GM21367 (cell line): Measurements from ENCODE around the gene HEATR3.
"Not testable (repeated sequence)": the region's sequence is repeated elsewhere in the genome, so short reads cannot be mapped to it uniquely, and the experiment has no call there.

Source experiments
- ATAC-seq: cut with Tn5 transposase; IDR thresholded peaks from one replicate; pipeline ENCODE4 v1.9.1; 2021; ENCODE audit not compliant: unreplicated experiment

The HEATR3 gene

DNA sequence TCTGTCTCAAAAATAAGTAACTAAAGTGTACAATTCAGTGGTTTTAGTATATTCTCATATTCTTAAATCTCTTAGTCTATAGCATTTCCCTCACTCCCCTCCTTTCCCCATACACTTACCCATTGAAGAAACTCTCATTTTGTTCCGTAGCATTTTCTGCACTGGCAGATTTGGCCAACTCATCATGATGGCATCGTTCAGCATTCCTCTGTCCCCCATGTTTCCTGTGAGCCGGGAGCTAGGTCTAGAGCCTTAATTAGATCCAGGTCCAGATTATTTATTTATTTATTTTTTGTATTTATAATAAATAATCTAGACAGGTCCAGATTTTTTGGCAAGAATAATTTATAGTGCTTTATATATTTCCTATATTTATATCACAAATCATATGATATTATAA lies 31.0 kb downstream of the HEATR3 start:
- no peak for ATAC-seq

DNA sequence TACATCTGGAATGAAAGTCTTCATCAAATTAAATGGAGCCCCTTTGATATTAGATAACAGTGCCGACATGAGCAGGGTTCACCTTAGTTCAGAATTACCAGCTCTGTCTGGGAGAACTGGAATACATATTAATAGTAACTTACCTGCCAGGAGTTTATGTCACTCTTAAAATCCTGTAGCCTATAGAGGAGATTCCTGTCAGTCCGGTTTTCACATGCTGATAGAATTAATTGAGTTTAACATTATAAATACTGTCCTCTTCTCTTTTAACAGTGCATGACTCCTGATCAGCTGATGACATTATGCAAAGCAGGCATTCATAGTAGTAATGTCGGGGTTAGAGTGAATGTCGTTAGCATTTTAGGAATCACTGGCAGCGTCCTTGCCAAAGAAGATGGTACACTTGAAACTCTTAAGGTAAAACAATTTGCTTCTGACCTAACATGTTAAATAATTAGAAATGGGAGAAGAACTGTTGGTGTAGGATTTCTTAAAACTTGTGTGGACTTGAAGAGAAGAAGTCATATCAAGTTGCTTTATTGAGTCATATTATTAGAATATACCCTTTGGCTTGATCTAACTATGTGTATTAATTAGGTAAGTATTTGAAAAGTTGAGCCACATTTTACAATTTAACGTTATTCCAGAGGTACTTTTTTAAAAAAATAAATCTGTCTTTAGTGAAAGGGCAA lies 34.3 kb downstream of the HEATR3 start:
- ATAC-seq = no peak

DNA sequence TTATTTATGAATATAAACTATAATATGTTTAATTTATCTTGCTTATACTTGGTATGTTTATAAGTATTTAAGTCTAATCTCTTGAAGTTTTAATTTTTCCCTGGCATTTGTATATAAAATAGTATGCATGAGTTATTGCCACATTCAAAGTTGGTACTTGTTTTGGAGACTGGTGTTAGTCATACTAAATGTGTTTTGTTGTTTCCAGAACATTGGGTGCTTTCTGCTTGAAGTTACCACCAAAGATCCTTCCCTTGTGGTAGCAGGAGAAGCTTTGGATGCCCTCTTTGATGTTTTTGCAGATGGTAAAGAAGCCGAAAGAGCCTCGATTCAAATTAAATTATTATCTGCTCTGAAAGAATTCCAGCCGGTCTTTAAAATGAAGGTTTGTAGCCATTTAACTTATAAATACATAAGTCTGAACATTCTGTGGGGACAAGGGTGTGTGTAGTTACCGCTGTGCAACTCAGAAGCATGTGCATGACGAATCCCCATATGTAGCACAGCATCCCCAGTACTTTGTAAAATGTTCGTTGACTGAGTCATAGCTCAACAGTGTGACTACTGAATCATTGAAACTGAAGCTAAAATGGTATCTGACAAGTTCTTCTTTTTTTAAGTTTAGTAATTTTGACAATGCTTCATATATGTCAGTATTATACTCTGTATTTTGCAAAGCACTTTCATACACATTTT lies 36.4 kb downstream of the HEATR3 start:
- ATAC-seq = no peak

DNA sequence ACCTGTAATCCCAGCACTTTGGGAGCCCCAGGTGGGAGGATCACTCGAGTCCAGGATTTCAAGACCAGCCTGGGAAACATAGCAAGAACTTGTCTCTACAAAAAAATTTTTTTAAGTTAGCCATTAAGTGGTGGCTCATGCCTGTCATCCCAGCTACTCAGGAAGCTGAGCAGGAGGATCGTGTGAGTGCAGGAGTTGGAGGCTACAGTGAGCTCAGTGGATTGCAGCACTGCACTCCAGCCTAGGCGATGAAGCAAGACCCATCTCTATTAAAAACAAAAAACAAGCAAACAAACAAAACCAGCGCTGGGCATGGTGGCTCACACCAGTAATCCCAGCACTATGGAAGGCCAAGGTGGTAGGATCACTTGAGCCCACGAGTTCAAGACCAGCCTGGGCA lies 38.0 kb downstream of the HEATR3 start:
- ATAC-seq = no peak

DNA sequence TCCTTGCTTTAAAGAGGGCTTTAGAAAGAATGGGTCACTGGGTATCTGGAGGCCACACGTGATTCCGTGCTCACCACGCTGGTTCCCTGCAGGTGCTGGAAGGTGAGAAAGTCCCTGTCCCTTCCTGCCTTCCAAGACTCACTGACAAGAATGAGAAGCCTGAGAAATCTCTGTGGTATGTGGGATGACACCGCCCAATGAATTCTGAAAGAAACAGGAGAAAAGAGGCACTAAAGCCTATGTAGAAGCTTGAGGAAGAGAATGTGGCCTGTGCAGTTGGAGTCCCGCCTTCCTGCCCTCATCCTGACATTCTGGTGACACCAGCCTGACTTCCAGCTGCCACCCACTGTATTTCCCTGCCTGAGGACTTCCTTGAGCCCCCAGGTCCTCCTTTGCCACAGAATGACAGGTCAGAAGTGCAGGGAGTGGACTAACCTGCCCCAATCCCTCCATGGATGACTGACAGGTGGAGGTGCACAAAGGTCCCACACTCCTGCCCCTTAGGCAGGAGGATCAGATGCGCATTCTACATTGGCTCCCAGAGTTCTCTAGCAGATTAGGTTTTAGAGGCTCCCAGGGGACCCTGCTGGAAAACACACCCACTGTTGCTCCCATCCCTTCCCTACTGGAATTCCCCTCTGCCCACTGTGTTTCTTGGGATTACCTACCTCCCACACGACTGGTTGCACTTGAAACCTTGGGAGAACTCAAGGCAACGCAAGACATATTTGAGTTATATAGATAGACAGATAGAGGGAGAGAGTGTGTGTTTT lies 48.8 kb downstream of the HEATR3 start:
- ATAC-seq = no peak

DNA sequence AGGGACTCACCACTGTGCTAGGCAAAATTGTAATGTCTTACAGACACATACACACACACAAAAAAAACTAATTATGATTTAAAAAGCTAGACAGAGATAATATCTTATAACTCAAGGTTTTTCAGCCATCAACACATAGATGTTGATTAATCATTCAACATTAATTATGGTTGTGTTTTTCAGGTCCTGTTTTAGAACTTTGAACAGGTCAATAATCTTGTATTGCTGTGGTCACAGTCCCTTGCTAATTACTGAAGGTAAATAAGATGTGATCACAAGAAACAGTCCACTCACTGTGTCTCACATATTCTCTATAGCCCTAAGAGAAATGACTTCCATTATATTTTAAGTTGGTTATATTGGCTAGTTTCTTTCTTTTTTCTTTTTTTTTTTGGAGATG lies 54.9 kb downstream of the HEATR3 start:
- ATAC-seq = no peak

DNA sequence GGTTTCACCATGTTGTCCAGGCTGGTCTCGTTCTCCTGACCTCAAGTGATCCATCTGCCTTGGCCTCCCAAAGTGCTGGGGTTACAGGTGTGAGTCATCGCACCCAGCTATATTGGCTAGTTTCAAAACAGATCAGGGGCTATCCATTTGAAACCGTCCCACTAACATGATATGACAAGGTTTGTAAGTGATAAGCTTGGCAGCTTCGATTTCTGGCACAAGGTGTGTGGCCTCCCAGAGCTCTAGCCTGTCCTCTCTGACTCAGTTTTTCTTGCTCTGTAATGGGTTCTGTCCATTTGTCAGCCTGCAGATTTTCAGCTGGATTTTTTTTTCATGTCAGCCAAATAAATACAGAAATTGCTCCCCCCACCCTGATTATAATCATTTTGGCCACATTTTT lies 55.5 kb downstream of the HEATR3 start:
- no peak for ATAC-seq

DNA sequence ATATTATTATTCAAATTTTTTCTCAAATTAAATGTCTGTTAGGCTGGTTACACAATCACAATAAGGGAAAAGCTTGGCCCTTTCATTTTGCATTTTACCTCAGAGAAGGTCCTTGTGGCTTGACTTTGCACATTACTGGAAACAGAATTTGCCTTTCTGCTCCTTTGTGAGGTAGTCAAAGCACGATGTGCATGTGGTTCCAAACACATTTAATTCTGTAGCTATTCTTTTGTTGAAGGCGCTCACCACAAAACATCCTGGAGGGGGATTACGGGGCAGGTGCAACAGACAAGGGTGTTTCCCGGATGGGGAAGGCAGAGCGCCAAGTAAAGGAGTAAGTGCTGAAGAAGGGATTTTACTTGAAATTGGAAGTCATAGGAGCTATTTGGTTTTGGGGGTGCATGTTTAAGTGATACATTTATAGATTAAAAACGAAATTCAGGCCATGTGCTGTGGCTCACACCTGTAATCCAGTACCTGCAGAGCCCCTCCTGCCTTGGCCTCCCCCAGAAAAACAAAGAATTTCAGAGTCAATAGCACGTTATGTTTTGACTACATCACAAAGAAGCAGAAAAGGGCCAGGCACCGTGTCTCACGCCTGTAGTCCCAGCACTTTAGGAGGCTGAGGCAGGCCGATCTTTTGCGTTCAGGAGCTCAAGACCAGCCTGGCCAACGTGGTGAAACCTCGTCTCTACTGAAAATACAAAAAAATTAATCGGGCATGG lies 56.1 kb downstream of the HEATR3 start:
- peak; percentile 43 for ATAC-seq

DNA sequence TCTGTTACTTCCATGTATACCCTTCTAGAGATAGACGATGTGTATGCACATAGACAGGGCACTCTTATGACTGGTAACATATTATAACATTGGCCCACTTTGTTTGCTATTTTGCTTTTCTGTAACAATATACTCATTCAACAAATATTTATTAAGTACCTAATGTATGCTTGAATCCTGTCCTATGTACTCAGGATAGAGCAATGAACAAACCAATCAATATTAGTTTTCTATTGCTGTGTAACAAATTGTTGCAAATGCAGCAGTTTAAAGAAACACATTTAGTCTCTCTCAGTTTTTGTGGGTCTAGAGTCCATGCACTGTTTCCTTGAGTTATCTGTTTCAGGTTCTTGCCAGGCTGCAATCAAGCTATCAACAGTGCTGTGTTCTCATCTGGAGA lies 57.6 kb downstream of the HEATR3 start:
- no peak for ATAC-seq

DNA sequence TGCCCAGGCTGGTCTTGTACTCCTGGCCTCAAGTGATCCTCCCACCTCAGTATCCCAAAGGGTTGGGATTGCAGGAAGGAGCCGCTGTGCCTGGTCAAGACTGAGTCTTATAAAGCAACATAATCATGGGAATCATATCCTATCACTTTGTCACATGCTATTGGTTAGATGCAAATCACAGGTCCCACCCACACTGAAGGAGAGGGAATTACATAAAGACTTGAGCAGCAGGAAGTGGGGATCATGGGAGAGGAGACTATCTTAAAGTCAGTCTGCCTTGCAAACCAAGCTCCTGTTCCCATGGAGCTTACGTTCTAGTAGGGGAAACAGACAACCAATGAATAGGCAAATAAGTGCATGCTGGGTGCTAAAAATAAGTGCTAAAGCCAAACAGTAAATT lies 59.0 kb downstream of the HEATR3 start:
- ATAC-seq = no peak

DNA sequence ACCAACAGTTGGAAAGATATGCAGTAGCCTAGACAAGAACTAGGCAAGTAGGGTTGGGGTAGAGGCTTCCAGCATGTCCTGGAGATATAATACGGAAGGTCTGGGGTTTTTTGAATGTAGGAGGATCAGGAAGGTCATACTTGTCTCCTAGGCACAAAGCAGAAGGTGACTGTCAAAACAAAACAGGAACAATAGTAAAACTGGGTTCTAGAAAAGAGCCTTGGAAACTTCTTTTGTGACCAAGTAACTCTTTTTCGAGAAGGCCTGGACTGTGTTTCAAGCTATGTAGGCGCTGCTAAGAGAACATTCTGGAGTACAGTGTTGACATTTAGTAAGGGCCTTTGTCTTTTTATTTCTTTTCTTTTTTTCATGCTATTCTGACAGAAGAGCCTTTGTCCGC lies 60.4 kb downstream of the HEATR3 start:
- ATAC-seq = no peak

DNA sequence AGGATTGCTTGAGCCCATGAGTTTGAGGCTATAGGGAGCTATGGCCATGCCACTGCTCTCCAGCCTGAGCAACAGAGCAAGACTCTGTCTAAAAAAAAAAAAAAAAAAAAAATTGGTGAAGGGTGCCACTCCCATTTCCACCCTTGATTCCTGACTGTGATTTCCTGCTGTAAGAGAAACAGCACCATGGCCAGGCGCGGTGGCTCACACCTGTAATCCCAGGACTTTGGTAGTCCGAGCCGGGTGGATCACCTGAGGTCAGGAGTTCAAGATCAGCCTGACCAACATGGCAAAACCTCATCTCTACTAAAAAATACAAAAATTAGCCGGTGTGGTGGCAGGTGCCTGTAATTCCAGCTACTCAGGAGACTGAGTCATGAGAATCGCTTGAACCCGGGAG lies 66.8 kb downstream of the HEATR3 start:
- ATAC-seq = not testable (repeated sequence)

DNA sequence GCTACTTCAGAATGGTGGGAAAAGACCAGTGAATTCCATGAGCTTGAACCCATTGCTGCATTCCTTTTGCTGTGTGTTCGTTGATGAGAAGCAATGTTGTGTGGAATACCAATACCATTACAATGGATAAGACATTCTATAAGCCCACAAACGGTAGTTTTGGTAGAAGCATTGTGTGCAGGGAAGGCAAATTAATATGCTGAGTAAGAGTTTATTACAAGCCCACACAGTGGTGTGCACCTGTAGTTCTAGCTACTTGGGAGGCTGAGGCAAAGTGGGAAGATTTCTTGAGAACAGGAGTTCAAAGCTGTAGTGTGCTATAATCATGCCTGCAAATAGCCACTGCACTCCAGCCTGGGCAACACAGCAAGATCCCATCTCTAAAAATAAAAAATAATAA lies 67.4 kb downstream of the HEATR3 start:
- ATAC-seq = no peak

DNA sequence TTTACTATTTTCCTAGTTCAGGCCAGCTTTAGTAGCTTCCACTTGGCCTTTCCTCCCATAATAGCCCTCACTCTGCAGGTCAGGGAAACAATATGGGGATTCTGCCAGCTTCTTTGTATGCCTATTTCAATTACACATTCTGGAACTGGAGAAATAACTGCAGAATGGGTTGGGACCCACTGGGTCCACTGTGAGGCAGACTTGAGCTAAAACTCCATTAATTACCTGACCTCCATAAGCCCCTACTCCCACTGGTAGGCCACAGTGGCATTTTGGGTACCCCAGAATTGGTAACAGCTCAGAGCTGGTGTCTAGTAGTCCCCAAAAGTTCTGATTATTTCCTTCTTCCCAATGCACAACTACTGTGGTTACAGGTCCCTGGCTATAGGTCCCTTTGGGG lies 70.6 kb downstream of the HEATR3 start:
- ATAC-seq = no peak

DNA sequence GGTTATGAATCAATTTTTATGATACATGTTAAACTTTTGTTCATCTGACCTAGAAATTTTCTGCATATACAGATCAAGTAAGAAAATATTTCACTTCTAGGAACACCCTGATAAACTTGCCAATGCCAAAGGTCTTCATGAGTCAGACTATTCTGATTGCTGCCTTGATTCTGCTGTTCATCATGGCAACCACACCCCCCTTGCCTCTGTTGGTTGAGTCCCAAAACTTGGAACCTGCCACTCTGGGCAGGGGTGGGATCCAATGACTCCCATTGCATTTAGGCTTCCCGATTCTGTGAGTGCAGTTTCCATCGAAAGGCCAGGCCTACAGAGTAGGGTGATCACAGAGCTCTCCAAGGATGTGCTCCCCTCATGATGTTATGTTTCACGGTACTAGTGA lies 71.5 kb downstream of the HEATR3 start:
- no peak for ATAC-seq

DNA sequence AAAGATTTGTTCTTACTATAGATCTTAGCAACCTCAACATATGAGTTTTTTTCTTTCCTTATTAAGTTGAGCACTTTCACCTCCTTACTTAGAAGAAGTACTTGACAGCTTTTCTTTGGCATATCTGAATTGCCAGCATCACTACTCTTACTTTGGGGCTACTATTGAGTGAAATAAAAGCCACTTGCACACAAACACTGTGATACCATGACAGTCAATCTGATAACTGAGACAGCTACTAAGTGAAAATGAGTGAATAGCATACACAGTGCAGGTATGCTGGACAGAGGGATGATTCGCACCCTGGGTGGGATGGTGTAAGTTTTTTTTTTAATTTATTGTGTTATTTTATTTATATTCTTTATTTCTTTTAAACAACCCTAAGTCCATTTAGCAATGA lies 73.8 kb downstream of the HEATR3 start:
- ATAC-seq = no peak

DNA sequence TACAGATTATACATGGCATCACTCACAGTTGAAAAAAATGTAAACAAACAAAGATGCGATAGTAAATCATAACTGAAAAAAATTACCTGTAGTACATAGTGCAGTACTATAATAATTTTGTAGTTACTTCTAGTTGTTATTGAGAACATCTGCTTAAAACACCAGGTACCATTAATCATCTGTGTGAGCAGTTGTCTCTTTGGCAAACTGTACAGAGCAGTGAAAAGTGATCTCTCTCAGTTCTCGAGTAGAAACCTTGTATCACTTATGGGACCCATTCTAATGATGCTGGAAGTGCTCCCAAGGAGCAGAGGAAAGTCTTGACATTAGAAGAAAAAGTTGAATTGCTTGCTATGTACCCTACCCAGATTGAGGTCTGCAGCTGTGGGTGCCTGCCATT lies 78.4 kb downstream of the HEATR3 start:
- ATAC-seq = no peak

DNA sequence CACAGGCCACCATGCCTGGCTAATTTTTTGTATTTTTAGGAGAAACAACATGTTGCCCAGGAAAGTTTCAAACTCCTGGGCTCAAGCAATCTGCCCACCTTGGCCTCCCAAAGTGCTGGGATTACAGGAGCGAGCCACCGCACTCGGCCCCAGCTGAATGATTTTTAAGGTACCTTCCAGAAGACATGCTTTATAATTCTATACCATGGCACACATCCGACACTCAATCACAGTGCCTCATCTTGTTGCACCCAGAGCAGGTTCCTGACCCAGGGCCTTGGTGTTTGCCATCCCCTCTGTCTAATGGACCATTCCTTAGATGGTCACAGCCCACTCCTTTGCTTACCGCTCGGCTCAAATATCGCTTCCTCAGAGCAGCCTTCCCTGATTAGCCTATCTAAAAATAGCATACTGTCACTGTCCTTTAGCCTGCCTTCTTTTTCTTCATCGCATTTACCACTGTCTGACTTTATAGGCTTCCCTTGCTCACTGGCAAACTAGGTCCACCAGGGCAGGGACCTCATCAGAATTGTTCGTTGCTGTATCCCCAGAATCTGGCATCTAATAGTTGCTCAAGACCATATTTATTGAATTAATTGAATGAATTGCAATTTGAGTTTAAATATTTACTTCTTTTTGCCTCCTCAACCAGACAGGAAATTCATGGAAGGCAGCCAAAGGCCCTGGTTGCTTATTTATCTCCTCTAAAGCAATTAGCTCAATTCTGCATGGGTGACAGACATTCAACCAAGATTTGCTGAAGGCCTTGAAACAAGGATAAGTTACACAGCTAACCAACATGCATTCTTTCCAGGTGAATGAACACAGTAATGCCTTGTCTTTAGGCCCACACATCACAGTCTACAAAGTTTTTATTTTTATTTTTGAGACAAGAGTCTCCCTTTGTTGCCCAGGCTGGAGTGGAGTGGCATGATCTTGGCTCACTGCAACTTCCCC lies 81.0 kb downstream of the HEATR3 start:
- no peak for ATAC-seq

DNA sequence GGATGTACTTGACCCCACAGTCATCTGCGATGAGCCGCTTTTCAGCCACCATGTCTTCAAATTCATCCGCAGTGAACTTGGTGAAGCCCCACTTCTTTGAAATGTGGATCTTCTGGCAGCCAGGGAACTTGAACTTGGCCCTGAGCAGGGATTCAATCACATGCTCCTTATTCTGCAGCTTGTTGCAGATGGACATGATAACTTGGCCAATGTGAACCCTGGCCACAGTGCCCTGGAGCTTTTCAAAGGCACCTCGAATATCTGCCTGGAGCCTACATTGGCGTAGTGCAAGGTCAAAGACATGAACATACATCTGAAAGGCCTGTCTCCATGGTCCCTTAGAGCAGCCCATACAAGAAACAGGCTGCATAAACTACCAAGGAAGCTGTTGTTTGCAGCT lies 85.6 kb downstream of the HEATR3 start:
- no peak for ATAC-seq

DNA sequence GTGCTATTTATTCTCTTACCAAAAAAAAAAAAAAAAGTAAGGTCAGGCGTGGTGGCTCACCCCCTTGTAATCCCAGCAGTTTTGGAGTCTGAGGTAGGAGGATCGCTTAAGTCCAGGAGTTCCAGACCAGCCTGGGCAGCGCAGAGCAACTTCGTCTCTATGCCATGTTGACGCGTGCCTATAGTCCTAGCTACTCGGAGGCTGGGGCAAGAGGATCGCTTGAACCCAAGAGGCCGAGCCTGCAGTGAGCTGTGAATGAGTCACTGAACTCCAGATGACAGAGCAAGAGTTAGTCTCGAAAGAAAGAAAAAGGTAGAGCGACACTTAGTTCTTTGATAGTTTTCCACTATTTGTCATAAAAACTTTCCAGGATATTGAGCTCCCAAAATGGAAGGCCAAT lies 86.0 kb downstream of the HEATR3 start:
- no peak for ATAC-seq
